Large intestine (tissue), 12 donors: ENCODE measurements around the gene RBP2. TPM values are rescaled to one million over a fixed set of nuclear protein-coding genes. Genes with fewer than 3 reads are reported as not detected.

Experiments
- DNase-seq, 2 donors: peaks; one replicate each; pipeline versions ENCODE4 v3.0.0 to v3.0.0-alpha.2; 2013
- H3K27ac ChIP-seq: one replicate; pipeline ENCODE4 v1.5.1; 2013; ENCODE audit warnings: low read length
- H3K27me3 ChIP-seq: 2 replicates; pipeline ENCODE4 v1.6.1; 2013; ENCODE audit warnings: low read length; ENCODE audit not compliant: control insufficient read depth, insufficient read depth
- H3K36me3 ChIP-seq: 2 replicates; pipeline ENCODE4 v1.6.1; 2013; ENCODE audit warnings: low read length; ENCODE audit not compliant: control insufficient read depth, insufficient read depth
- H3K4me1 ChIP-seq: one replicate; pipeline ENCODE4 v1.6.1; 2013; ENCODE audit warnings: low read length; ENCODE audit not compliant: control insufficient read depth, insufficient read depth
- H3K4me3 ChIP-seq: one replicate; pipeline ENCODE4 v1.5.1; 2013; ENCODE audit warnings: low read length
- H3K9me3 ChIP-seq: one replicate; pipeline ENCODE4 v1.6.1; 2013; ENCODE audit warnings: mild to moderate bottlenecking, low read depth, low read length, moderate library complexity; ENCODE audit not compliant: control insufficient read depth
- whole genome bisulfite sequencing: methylation state at CpG from one replicate; pipeline ENCODE4 v1.1.5; 2013; ENCODE audit warnings: low lambda C conversion rate; ENCODE audit not compliant: insufficient coverage; 5-methylcytosine and 5-hydroxymethylcytosine counted together
- long read RNA-seq, 11 donors: transcript quantifications; one replicate each; lab custom pipeline, GENCODE V29; 2026
- polyA plus RNA-seq: library from polyadenylated mRNA; unstranded; fragments of 120-200 nt; gene quantifications from one replicate; pipeline ENCODE4 v1.2.1, GENCODE V29; 2013

Gene RBP2
- polyA plus RNA-seq = 2,966 TPM
- long read RNA-seq, donor 1, transcript RBP2-201 (4 exons, 694 nt) = major isoform, 544 of 591 reads
- long read RNA-seq, donor 1, partial matches to known transcripts = 39 of 591 reads
- long read RNA-seq, donor 1, other reads (novel, unspliced or antisense) = 8 of 591 reads
- long read RNA-seq, donor 2, transcript RBP2-201 (4 exons, 694 nt) = major isoform, 1,759 of 2,076 reads
- long read RNA-seq, donor 2, partial matches to known transcripts = 237 of 2,076 reads
- long read RNA-seq, donor 2, other reads (novel, unspliced or antisense) = 80 of 2,076 reads
- long read RNA-seq, donor 3 = 0 reads
- long read RNA-seq, donor 4, transcript RBP2-201 (4 exons, 694 nt) = major isoform, 173 of 186 reads
- long read RNA-seq, donor 4, partial matches to known transcripts = 13 of 186 reads
- long read RNA-seq, donor 4, other reads (novel, unspliced or antisense) = 0 of 186 reads
- long read RNA-seq, donor 5, transcript RBP2-201 (4 exons, 694 nt) = major isoform, 25 of 25 reads
- long read RNA-seq, donor 5, partial matches to known transcripts = 0 of 25 reads
- long read RNA-seq, donor 5, other reads (novel, unspliced or antisense) = 0 of 25 reads
- long read RNA-seq, donor 6, transcript RBP2-201 (4 exons, 694 nt) = major isoform, 2,304 of 3,017 reads
- long read RNA-seq, donor 6, partial matches to known transcripts = 652 of 3,017 reads
- long read RNA-seq, donor 6, other reads (novel, unspliced or antisense) = 61 of 3,017 reads
- long read RNA-seq, donor 7, transcript RBP2-201 (4 exons, 694 nt) = major isoform, 24 of 24 reads
- long read RNA-seq, donor 7, partial matches to known transcripts = 0 of 24 reads
- long read RNA-seq, donor 7, other reads (novel, unspliced or antisense) = 0 of 24 reads
- long read RNA-seq, donor 8, transcript RBP2-201 (4 exons, 694 nt) = major isoform, 2,052 of 2,485 reads
- long read RNA-seq, donor 8, partial matches to known transcripts = 390 of 2,485 reads
- long read RNA-seq, donor 8, other reads (novel, unspliced or antisense) = 43 of 2,485 reads
- long read RNA-seq, donor 9, transcript RBP2-201 (4 exons, 694 nt) = major isoform, 1,535 of 1,694 reads
- long read RNA-seq, donor 9, partial matches to known transcripts = 108 of 1,694 reads
- long read RNA-seq, donor 9, other reads (novel, unspliced or antisense) = 51 of 1,694 reads
- long read RNA-seq, donor 10, transcript RBP2-201 (4 exons, 694 nt) = major isoform, 2,854 of 3,138 reads
- long read RNA-seq, donor 10, partial matches to known transcripts = 212 of 3,138 reads
- long read RNA-seq, donor 10, other reads (novel, unspliced or antisense) = 72 of 3,138 reads
- long read RNA-seq, donor 11, transcript RBP2-201 (4 exons, 694 nt) = major isoform, 1,232 of 1,348 reads
- long read RNA-seq, donor 11, partial matches to known transcripts = 97 of 1,348 reads
- long read RNA-seq, donor 11, other reads (novel, unspliced or antisense) = 19 of 1,348 reads

GRCh38 chr3:139476348-139476747 lies at the start of gene RBP2:
Gene RBP2 (minus strand): TSS chr3:139476516. CDS start chr3:139476459, 57 bp downstream.
- Histone ChIP-seq H3K27ac (peak within 1 kb of the TSS; percentile 81), H3K9me3 (no peaks in the 10 kb centered on the region), H3K4me1 (peaks cover 31% of the 10 kb centered on the region), H3K27me3 (no peaks in the 10 kb centered on the region), H3K4me3 (peak within 1 kb of the TSS; percentile 49), H3K36me3 (peaks cover 11% of the 10 kb centered on the region)
- WGBS = no CpG with 5 or more reads among the region's 4 CpGs
- peak; percentile 79 to 90 for DNase-seq

GRCh38 chr3:139524841-139525636 lies 48.7 kb upstream of the RBP2 start:
- peaks cover 38% of the 10 kb centered on the region for H3K36me3 ChIP-seq
- peaks cover 5% of the 10 kb centered on the region for H3K4me1 ChIP-seq
- WGBS = no CpG with 5 or more reads among the region's 7 CpGs
- H3K4me3 ChIP-seq = no peak overlapping the region
- H3K27me3 ChIP-seq = no peaks in the 10 kb centered on the region
- no peak for DNase-seq
- H3K9me3 ChIP-seq = no peaks in the 10 kb centered on the region
- H3K27ac ChIP-seq = no peak overlapping the region

- Histone ChIP-seq H3K4me3 (no peak overlapping the region), H3K4me1 (peaks cover 15% of the 10 kb centered on the region), H3K27ac (no peak overlapping the region), H3K27me3 (no peaks in the 10 kb centered on the region), H3K36me3 (peaks cover 42% of the 10 kb centered on the region), H3K9me3 (no peaks in the 10 kb centered on the region)
- no peak for DNase-seq
- WGBS = no CpG with 5 or more reads among the region's 1 CpG
Observed at GRCh38 chr3:139523718-139524117, 47.4 kb upstream of the RBP2 start.

- H3K4me3 ChIP-seq = no peak overlapping the region
- peaks cover 15% of the 10 kb centered on the region for H3K4me1 ChIP-seq
- H3K27me3 ChIP-seq = no peaks in the 10 kb centered on the region
- H3K36me3 ChIP-seq = peaks cover 37% of the 10 kb centered on the region
- H3K9me3 ChIP-seq = no peaks in the 10 kb centered on the region
- no CpG with 5 or more reads among the region's 5 CpGs for WGBS
- DNase-seq = no peak
- no peak overlapping the region for H3K27ac ChIP-seq
Observed at GRCh38 chr3:139523166-139523565, 46.9 kb upstream of the RBP2 start.

GRCh38 chr3:139522421-139522820 lies 46.1 kb upstream of the RBP2 start:
- no peaks in the 10 kb centered on the region for H3K27me3 ChIP-seq
- peaks cover 34% of the 10 kb centered on the region for H3K36me3 ChIP-seq
- H3K4me1 ChIP-seq = peaks cover 15% of the 10 kb centered on the region
- DNase-seq = no peak
- H3K27ac ChIP-seq = no peak overlapping the region
- no peak overlapping the region for H3K4me3 ChIP-seq
- no peaks in the 10 kb centered on the region for H3K9me3 ChIP-seq
- no CpG with 5 or more reads among the region's 2 CpGs for WGBS

DNA sequence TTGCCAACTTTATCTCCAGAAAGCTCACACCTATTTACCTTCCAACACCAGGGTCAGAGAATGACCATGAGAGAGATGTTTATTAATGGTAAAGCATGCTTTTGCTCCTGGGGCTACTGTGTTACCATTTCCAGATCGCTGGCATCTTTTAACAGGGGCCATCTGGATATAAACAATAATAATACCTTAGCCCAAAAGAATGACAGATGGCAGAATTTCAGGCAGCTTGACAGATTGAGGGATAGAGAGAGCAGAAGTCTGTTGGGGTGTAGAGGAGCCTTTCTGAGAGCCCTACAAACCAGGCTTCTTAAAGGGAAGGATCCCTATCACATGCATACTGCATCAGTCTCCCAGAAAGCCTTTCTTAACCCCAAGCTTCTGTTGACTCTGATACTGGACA lies 45.5 kb upstream of the RBP2 start:
- Histone ChIP-seq H3K4me3 (no peak overlapping the region), H3K4me1 (peaks cover 15% of the 10 kb centered on the region), H3K27me3 (no peaks in the 10 kb centered on the region), H3K36me3 (peaks cover 36% of the 10 kb centered on the region), H3K27ac (no peak overlapping the region), H3K9me3 (no peaks in the 10 kb centered on the region)
- WGBS = no CpG with 5 or more reads among the region's 1 CpG
- DNase-seq = no peak

- no CpG with 5 or more reads among the region's 3 CpGs for WGBS
- H3K9me3 ChIP-seq = no peaks in the 10 kb centered on the region
- H3K4me1 ChIP-seq = peaks cover 15% of the 10 kb centered on the region
- DNase-seq = no peak
- no peak overlapping the region for H3K27ac ChIP-seq
- H3K4me3 ChIP-seq = no peak overlapping the region
- no peaks in the 10 kb centered on the region for H3K27me3 ChIP-seq
- peaks cover 35% of the 10 kb centered on the region for H3K36me3 ChIP-seq
Observed at GRCh38 chr3:139521144-139521543, 44.8 kb upstream of the RBP2 start.

DNA sequence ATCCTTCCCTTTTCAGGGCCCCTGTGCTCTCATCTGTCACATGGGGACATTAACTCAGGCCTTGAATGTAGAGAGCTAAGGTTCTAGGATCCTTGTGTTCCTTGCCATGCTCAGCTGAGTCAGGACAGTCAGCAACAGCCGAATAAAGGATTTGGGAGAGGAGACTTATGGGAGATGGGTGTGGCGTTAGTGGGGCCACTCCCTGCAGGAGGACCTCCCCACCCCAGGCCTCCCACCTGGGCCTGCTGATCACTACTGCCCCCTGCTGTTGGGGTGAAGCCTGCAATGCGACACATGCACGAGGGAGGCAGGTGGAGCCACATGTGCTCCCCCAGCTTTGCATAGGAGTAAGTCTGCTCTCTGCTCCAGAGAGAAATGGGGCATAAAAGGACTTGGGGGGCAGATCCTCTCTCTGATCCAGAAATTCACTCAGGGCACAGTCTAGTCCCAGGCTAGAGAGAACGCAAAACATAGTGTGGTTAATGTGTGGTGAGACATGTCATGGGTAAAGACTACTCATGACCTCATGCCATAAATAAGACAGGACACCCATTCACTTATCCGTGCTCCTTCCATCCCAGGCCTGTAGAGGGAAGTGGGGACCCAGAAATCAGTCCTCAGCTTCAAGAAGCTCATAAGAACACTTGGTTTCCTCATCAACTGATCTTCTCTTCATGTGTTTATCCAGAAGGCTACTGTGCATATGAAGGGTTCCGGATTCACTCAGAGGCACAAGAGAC lies 43.9 kb upstream of the RBP2 start:
- H3K27ac ChIP-seq = peak overlapping the region; percentile 54
- H3K4me3 ChIP-seq = no peak overlapping the region
- peaks cover 28% of the 10 kb centered on the region for H3K36me3 ChIP-seq
- H3K27me3 ChIP-seq = no peaks in the 10 kb centered on the region
- peaks cover 15% of the 10 kb centered on the region for H3K4me1 ChIP-seq
- DNase-seq = peak; percentile 84 to 90
- 100% methylated on average over 1 of the region's 7 CpGs for WGBS
- no peaks in the 10 kb centered on the region for H3K9me3 ChIP-seq
